Renal cortical epithelial cell (primary cell): ENCODE results near the gene RAET1G. TPM values are rescaled to one million over a fixed set of nuclear protein-coding genes. Genes with fewer than 3 reads are reported as not detected.

Source experiments
- DNase-seq: peaks from one replicate; pipeline ENCODE4 v3.0.0-alpha.2; 2011; ENCODE audit warnings: low read depth
- total RNA-seq: library from RNA; depleted of rRNA; stranded (reverse); fragments of >200 nt; gene quantifications from 2 replicates; pipeline ENCODE4 v1.2.3, GENCODE V29; 2014

RAET1G gene
- total RNA-seq, 1 donor from 2014 or later, result 0.15 TPM

GRCh38 chr6:149867876-149868640, 54.9 kb downstream of the RAET1G start:
- DNase-seq, result peak; percentile 75

Other genes with a start within 250 kb of the RAET1G start
- 6.4 and 19.7 TPM in 2 replicates for gene LATS1, start 205.0 kb downstream of the RAET1G start, total RNA-seq
- gene NUP43, start 176.6 kb downstream of the RAET1G start, total RNA-seq, result 18.9 and 29.3 TPM in 2 replicates
- gene PCMT1, start 173.4 kb downstream of the RAET1G start, total RNA-seq, result 157 and 184 TPM in 2 replicates
- gene LRP11, start 58.8 kb downstream of the RAET1G start, total RNA-seq, result 21.5 and 34.4 TPM in 2 replicates
- not detected in 2 replicates for gene RAET1E, start 25.0 kb downstream of the RAET1G start, total RNA-seq
- 8.2 and 14.4 TPM in 2 replicates for gene ULBP2, start 18.9 kb upstream of the RAET1G start, total RNA-seq
- gene ULBP1, start 40.8 kb upstream of the RAET1G start, total RNA-seq, result 0.17 and 0.20 TPM in 2 replicates
- gene RAET1L, start 102.4 kb upstream of the RAET1G start, total RNA-seq, result 0.99 and 3.1 TPM in 2 replicates
- 10.3 and 10.9 TPM in 2 replicates for gene ULBP3, start 146.0 kb upstream of the RAET1G start, total RNA-seq
- gene PPP1R14C, start 219.9 kb upstream of the RAET1G start, total RNA-seq, result 17.0 and 25.5 TPM in 2 replicates